Muscle of arm (tissue), 14 donors: ENCODE measurements around the gene LDHAL6B. TPM values are rescaled to one million over a fixed set of nuclear protein-coding genes. Genes with fewer than 3 reads are reported as not detected.
"Not testable (repeated sequence)": the region's sequence is repeated elsewhere in the genome, so short reads cannot be mapped to it uniquely, and the experiment has no call there.

Experiments
- DNase-seq: peaks from one replicate; pipeline ENCODE4 v3.0.0-alpha.2; 2013
- long read RNA-seq, 11 donors: transcript quantifications; one replicate each; lab custom pipeline, GENCODE V29; 2026
- polyA plus RNA-seq, 12 donors: library from polyadenylated mRNA; unstranded; fragments of 120-200 nt; gene quantifications; one replicate each; pipeline ENCODE4 v1.2.1, GENCODE V29; 2013; ENCODE audit not compliant: insufficient read length in 12 of 12

LDHAL6B gene
- under 1 TPM in 6 of 12 donors, not detected in 6; 0.11 to 0.17 (median 0.14) TPM for polyA plus RNA-seq
- long read RNA-seq, donor 1, result 0 reads
- long read RNA-seq, donor 2, result 0 reads
- long read RNA-seq, donor 3, result 0 reads
- long read RNA-seq, donor 4, result 0 reads
- long read RNA-seq, donor 5, result 0 reads
- long read RNA-seq, donor 6, result 0 reads
- long read RNA-seq, donor 7, partial matches to known transcripts, result 0 of 1 reads
- long read RNA-seq, donor 7, other reads (novel, unspliced or antisense), result 0 of 1 reads
- long read RNA-seq, donor 8, result 0 reads
- long read RNA-seq, donor 9, result 0 reads
- long read RNA-seq, donor 10, result 0 reads
- long read RNA-seq, donor 11, result 0 reads

- DNase-seq, result no peak
Measured at GRCh38 chr15:59206623-59207183, at the start of gene LDHAL6B. LDHAL6B (plus strand) TSS chr15:59206843; CDS start chr15:59206941, 98 bp downstream.

GRCh38 chr15:59157396-59157795 is 49.2 kb upstream of the LDHAL6B start:
- no peak for DNase-seq

GRCh38 chr15:59157840-59158700 is 48.6 kb upstream of the LDHAL6B start:
- DNase-seq, result peak; percentile 56

- DNase-seq, result no peak
Measured at GRCh38 chr15:59158701-59159034, 48.0 kb upstream of the LDHAL6B start.

GRCh38 chr15:59159210-59159609 is 47.4 kb upstream of the LDHAL6B start:
- DNase-seq, result no peak

- DNase-seq, result no peak
Measured at GRCh38 chr15:59160880-59161593, 45.6 kb upstream of the LDHAL6B start.

GRCh38 chr15:59162080-59162479 is 44.6 kb upstream of the LDHAL6B start:
- not testable (repeated sequence) for DNase-seq

GRCh38 chr15:59165726-59166125 is 40.9 kb upstream of the LDHAL6B start:
- DNase-seq, result no peak

- DNase-seq, result no peak
Measured at GRCh38 chr15:59166166-59166565, 40.5 kb upstream of the LDHAL6B start.

GRCh38 chr15:59166601-59167265 is 39.9 kb upstream of the LDHAL6B start:
- DNase-seq, result no peak

GRCh38 chr15:59168536-59168935 is 38.1 kb upstream of the LDHAL6B start:
- no peak for DNase-seq

GRCh38 chr15:59169251-59169708 is 37.4 kb upstream of the LDHAL6B start:
- no peak for DNase-seq

- no peak for DNase-seq
Measured at GRCh38 chr15:59170295-59171066, 36.2 kb upstream of the LDHAL6B start.

- no peak for DNase-seq
Measured at GRCh38 chr15:59171067-59171397, 35.6 kb upstream of the LDHAL6B start.

GRCh38 chr15:59172289-59172901 is 34.2 kb upstream of the LDHAL6B start:
- DNase-seq, result no peak

- no peak for DNase-seq
Measured at GRCh38 chr15:59173194-59173593, 33.4 kb upstream of the LDHAL6B start.

GRCh38 chr15:59174151-59174834 is 32.4 kb upstream of the LDHAL6B start:
- DNase-seq, result no peak

GRCh38 chr15:59174835-59175831 is 31.5 kb upstream of the LDHAL6B start:
- DNase-seq, result peak; percentile 45
